ENCODE data around the gene DCAF8. TPM values are rescaled to one million over a fixed set of nuclear protein-coding genes. Genes with fewer than 3 reads are reported as not detected.

DCAF8 gene
- total RNA-seq, 1 donor from 2014 or later, result 107 TPM

- Mint-ChIP-seq H3K27me3 (ENCODE audit: low read depth, unreplicated experiment) (no peaks in the 10 kb centered on the region), H3K4me3 (ENCODE audit: unreplicated experiment) (peak overlapping the region; percentile 88), H3K9me3 (ENCODE audit: unreplicated experiment) (no peaks in the 10 kb centered on the region), H3K4me1 (ENCODE audit: low read depth, unreplicated experiment) (peaks cover 61% of the 10 kb centered on the region), H3K36me3 (ENCODE audit: low read depth, unreplicated experiment) (peaks cover 32% of the 10 kb centered on the region), H3K27ac (ENCODE audit: unreplicated experiment) (peak overlapping the region; percentile 83)
- Histone ChIP-seq H3K36me3 (ENCODE audit: insufficient read depth, low read length) (peaks cover 17% of the 10 kb centered on the region), H3K4me3 (ENCODE audit: insufficient read depth, low read depth, low read length) (peak overlapping the region; percentile 88), H3K27me3 (ENCODE audit: insufficient read depth, low read length) (no peaks in the 10 kb centered on the region), H3K4me2 (ENCODE audit: low read length) (peak overlapping the region; percentile 93), H3K9ac (ENCODE audit: low read length) (peak overlapping the region; percentile 99), H3K9me3 (ENCODE audit: insufficient read depth, low read depth, low read length) (no peaks in the 10 kb centered on the region), H3K79me2 (ENCODE audit: insufficient read depth, low read length) (peaks cover 59% of the 10 kb centered on the region), H3K4me1 (ENCODE audit: insufficient read depth, low read length) (peaks cover 51% of the 10 kb centered on the region), H3K27ac (ENCODE audit: low read depth, low read length) (peak overlapping the region; percentile 96), H2AFZ (ENCODE audit: low read depth, low read length) (no peak overlapping the region), H4K20me1 (ENCODE audit: insufficient read depth, low read length) (peaks cover 51% of the 10 kb centered on the region)
- peak; percentile 83 for FAIRE-seq
- TF ChIP-seq EZH2 (IDR thresholded peaks at IDR 0.05; ENCODE audit: insufficient read depth, low read length), result no peak
- no peak for TF ChIP-seq CTCF (IDR thresholded peaks at IDR 0.05; ENCODE audit: insufficient read depth, low read depth, low read length)
- DNase-seq (ENCODE audit: low read depth), result peak; percentile 90
These were observed 55.8 kb downstream of the DCAF8 start for GRCh38 chr1:160206421-160207117.

GRCh38 chr1:160206036-160206389 lies 56.3 kb downstream of the DCAF8 start:
- Histone ChIP-seq H3K36me3 (ENCODE audit: insufficient read depth, low read length) (peaks cover 13% of the 10 kb centered on the region), H3K4me2 (ENCODE audit: low read length) (peak overlapping the region; percentile 93), H2AFZ (ENCODE audit: low read depth, low read length) (no peak overlapping the region), H3K9me3 (ENCODE audit: insufficient read depth, low read depth, low read length) (no peaks in the 10 kb centered on the region), H3K27ac (ENCODE audit: low read depth, low read length) (peak overlapping the region; percentile 96), H3K9ac (ENCODE audit: low read length) (peak overlapping the region; percentile 99), H4K20me1 (ENCODE audit: insufficient read depth, low read length) (peaks cover 45% of the 10 kb centered on the region), H3K4me3 (ENCODE audit: insufficient read depth, low read depth, low read length) (peak overlapping the region; percentile 88), H3K4me1 (ENCODE audit: insufficient read depth, low read length) (peaks cover 48% of the 10 kb centered on the region), H3K27me3 (ENCODE audit: insufficient read depth, low read length) (no peaks in the 10 kb centered on the region), H3K79me2 (ENCODE audit: insufficient read depth, low read length) (peaks cover 54% of the 10 kb centered on the region)
- Mint-ChIP-seq H3K27ac (ENCODE audit: unreplicated experiment) (peak overlapping the region; percentile 83), H3K27me3 (ENCODE audit: low read depth, unreplicated experiment) (no peaks in the 10 kb centered on the region), H3K9me3 (ENCODE audit: unreplicated experiment) (no peaks in the 10 kb centered on the region), H3K4me3 (ENCODE audit: unreplicated experiment) (peak overlapping the region; percentile 88), H3K4me1 (ENCODE audit: low read depth, unreplicated experiment) (peaks cover 56% of the 10 kb centered on the region), H3K36me3 (ENCODE audit: low read depth, unreplicated experiment) (peaks cover 28% of the 10 kb centered on the region)
- DNase-seq (ENCODE audit: low read depth), result peak; percentile 56
- FAIRE-seq, result peak; percentile 34
- TF ChIP-seq CTCF (IDR thresholded peaks at IDR 0.05; ENCODE audit: insufficient read depth, low read depth, low read length) (no peak), EZH2 (IDR thresholded peaks at IDR 0.05; ENCODE audit: insufficient read depth, low read length) (no peak)

Data from astrocyte (in vitro differentiated cells and primary cell).